Measurements from ENCODE around the gene PTPRG. TPM values are rescaled to one million over a fixed set of nuclear protein-coding genes. Genes with fewer than 3 reads are reported as not detected.

Gene PTPRG
- total and polyA plus RNA-seq, 2 experiments from 2014 or later, result 24.4 to 131 TPM

GRCh38 chr3:62193586-62194345, 632.4 kb downstream of the PTPRG start (continued):
- TF ChIP-seq, protein P1, sequence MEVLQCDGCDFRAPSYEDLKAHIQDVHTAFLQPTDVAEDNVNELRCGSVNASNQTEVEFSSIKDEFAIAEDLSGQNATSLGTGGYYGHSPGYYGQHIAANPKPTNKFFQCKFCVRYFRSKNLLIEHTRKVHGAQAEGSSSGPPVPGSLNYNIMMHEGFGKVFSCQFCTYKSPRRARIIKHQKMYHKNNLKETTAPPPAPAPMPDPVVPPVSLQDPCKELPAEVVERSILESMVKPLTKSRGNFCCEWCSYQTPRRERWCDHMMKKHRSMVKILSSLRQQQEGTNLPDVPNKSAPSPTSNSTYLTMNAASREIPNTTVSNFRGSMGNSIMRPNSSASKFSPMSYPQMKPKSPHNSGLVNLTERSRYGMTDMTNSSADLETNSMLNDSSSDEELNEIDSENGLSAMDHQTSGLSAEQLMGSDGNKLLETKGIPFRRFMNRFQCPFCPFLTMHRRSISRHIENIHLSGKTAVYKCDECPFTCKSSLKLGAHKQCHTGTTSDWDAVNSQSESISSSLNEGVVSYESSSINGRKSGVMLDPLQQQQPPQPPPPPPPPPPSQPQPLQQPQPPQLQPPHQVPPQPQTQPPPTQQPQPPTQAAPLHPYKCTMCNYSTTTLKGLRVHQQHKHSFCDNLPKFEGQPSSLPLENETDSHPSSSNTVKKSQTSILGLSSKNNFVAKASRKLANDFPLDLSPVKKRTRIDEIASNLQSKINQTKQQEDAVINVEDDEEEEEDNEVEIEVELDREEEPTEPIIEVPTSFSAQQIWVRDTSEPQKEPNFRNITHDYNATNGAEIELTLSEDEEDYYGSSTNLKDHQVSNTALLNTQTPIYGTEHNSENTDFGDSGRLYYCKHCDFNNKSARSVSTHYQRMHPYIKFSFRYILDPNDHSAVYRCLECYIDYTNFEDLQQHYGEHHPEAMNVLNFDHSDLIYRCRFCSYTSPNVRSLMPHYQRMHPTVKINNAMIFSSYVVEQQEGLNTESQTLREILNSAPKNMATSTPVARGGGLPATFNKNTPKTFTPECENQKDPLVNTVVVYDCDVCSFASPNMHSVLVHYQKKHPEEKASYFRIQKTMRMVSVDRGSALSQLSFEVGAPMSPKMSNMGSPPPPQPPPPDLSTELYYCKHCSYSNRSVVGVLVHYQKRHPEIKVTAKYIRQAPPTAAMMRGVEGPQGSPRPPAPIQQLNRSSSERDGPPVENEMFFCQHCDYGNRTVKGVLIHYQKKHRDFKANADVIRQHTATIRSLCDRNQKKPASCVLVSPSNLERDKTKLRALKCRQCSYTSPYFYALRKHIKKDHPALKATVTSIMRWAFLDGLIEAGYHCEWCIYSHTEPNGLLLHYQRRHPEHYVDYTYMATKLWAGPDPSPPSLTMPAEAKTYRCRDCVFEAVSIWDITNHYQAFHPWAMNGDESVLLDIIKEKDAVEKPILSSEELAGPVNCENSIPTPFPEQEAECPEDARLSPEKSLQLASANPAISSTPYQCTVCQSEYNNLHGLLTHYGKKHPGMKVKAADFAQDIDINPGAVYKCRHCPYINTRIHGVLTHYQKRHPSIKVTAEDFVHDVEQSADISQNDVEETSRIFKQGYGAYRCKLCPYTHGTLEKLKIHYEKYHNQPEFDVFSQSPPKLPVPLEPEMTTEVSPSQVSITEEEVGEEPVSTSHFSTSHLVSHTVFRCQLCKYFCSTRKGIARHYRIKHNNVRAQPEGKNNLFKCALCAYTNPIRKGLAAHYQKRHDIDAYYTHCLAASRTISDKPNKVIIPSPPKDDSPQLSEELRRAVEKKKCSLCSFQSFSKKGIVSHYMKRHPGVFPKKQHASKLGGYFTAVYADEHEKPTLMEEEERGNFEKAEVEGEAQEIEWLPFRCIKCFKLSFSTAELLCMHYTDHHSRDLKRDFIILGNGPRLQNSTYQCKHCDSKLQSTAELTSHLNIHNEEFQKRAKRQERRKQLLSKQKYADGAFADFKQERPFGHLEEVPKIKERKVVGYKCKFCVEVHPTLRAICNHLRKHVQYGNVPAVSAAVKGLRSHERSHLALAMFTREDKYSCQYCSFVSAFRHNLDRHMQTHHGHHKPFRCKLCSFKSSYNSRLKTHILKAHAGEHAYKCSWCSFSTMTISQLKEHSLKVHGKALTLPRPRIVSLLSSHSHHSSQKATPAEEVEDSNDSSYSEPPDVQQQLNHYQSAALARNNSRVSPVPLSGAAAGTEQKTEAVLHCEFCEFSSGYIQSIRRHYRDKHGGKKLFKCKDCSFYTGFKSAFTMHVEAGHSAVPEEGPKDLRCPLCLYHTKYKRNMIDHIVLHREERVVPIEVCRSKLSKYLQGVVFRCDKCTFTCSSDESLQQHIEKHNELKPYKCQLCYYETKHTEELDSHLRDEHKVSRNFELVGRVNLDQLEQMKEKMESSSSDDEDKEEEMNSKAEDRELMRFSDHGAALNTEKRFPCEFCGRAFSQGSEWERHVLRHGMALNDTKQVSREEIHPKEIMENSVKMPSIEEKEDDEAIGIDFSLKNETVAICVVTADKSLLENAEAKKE (CRISPR knock-in tag; IDR thresholded peaks at IDR 0.05), result no peak
- TF ChIP-seq JUNB (IDR thresholded peaks at IDR 0.05; ENCODE audit: unreplicated experiment) (no peak), ZNF331 (CRISPR knock-in tag; IDR thresholded peaks at IDR 0.05; ENCODE audit: low read depth) (no peak)

DNA sequence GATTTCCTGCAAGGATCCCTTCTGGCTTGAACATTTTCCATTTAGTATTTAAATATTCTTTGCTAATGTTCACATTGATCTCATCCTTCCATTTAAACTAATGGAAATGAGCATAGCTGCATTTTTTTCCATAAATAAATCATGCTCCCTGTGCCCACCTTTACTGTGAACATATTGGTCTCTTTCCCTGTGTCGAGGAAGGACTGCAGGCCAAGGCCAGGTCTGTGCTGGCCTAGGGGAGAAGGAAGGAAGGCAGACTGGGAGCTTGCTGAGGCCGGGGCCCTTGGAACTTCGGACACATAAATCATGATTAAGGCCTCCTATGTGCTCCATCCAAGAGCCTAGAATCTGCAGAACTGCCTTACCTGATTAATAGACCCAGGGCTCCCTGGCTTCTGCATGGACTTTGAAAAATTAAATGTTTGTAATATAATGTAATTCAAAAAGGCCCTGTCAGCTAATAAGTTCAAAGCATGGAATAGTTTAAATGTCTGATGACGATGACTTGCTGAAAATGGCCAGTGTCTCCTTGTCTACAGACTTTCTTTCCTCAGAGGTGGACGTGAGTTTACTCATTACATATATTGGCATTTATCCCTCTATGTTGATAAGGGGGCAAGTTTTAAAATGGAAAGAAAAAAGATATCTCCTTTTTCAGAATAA, 636.1 kb downstream of the PTPRG start:
- Mint-ChIP-seq H3K27me3 (ENCODE audit: insufficient read depth, low read depth, poor library complexity) (no peaks in the 10 kb centered on the region), H3K9me3 (no peaks in the 10 kb centered on the region), H3K36me3 (ENCODE audit: low read depth) (peaks cover 39% of the 10 kb centered on the region; the same call in 2 of the 3 replicates), H3K4me3 (no peak overlapping the region), H3K4me1 (peaks cover 10% of the 10 kb centered on the region; the same call in 2 of the 3 replicates), H3K27ac (no peak overlapping the region)
- Histone ChIP-seq H2AFZ (no peak overlapping the region), H3K27ac (ENCODE audit: low read depth) (0 out of 2 replicates have a peak overlapping the region, but pooled peaks have one; percentile 32), H3K4me2 (no peak overlapping the region), H3K27me3 (ENCODE audit: insufficient read depth) (no peaks in the 10 kb centered on the region), H3K36me3 (ENCODE audit: insufficient read depth) (no peaks in the 10 kb centered on the region), H3K9me2 (ENCODE audit: insufficient read depth) (no peaks in the 10 kb centered on the region), H3K4me3 (no peak overlapping the region), H4K20me1 (replicated peaks; ENCODE audit: insufficient read depth) (no peaks in the 10 kb centered on the region), H3K4me1 (ENCODE audit: insufficient read depth) (no peaks in the 10 kb centered on the region), H3K79me2 (replicated peaks; ENCODE audit: insufficient read depth) (no peaks in the 10 kb centered on the region), H3F3A (replicated peaks; ENCODE audit: low read depth) (no peaks in the 10 kb centered on the region)
- DNase-seq (ENCODE audit: low spot score) (no peak), ATAC-seq (no peak)
- TF ChIP-seq CREB1 (CRISPR knock-in tag; IDR thresholded peaks at IDR 0.05; ENCODE audit: low read depth) (no peak), REST (IDR thresholded peaks at IDR 0.05; ENCODE audit: unreplicated experiment) (no peak), CTCF (conservative IDR thresholded peaks at IDR 0.05; ENCODE audit: low read depth in 2 of 2) (no peak), STAT1 (IDR thresholded peaks at IDR 0.05; ENCODE audit: unreplicated experiment) (no peak), NANOG (IDR thresholded peaks at IDR 0.05; ENCODE audit: borderline replicate concordance) (no peak)

All from GM23338 (cell line).